Measurements from ENCODE around the gene HOXC12.

HOXC12 gene

GRCh38 chr12:53996240-53997203, 41.8 kb downstream of the HOXC12 start:
- DNase-seq (ENCODE audit: low read depth), result no peak

GRCh38 chr12:53997204-53998109, 42.8 kb downstream of the HOXC12 start:
- DNase-seq (ENCODE audit: low read depth), result no peak

- no peak for DNase-seq (ENCODE audit: low read depth)
Measured at GRCh38 chr12:53998110-53998899, 43.6 kb downstream of the HOXC12 start.

GRCh38 chr12:53998900-53999236, 44.2 kb downstream of the HOXC12 start:
- DNase-seq (ENCODE audit: low read depth), result no peak

- DNase-seq (ENCODE audit: low read depth), result no peak
Measured at GRCh38 chr12:53999559-54000115, 44.9 kb downstream of the HOXC12 start.

GRCh38 chr12:54000116-54001114, 45.7 kb downstream of the HOXC12 start, which contains the start of gene HOXC9:
TSS of gene HOXC9 (plus strand) at chr12:54000161. CDS start at chr12:54000189, 28 bp downstream.
- DNase-seq (ENCODE audit: low read depth), result no peak

GRCh38 chr12:54001283-54002187, 46.8 kb downstream of the HOXC12 start:
- DNase-seq (ENCODE audit: low read depth), result no peak

- DNase-seq (ENCODE audit: low read depth), result no peak
Measured at GRCh38 chr12:54002278-54002914, 47.7 kb downstream of the HOXC12 start.

GRCh38 chr12:54002915-54003389, 48.2 kb downstream of the HOXC12 start:
- no peak for DNase-seq (ENCODE audit: low read depth)

GRCh38 chr12:54003625-54004024, 48.9 kb downstream of the HOXC12 start:
- no peak for DNase-seq (ENCODE audit: low read depth)

- no peak for DNase-seq (ENCODE audit: low read depth)
Measured at GRCh38 chr12:54004063-54004840, 49.5 kb downstream of the HOXC12 start.

- DNase-seq (ENCODE audit: low read depth), result no peak
Measured at GRCh38 chr12:54004841-54005530, 50.3 kb downstream of the HOXC12 start.

GRCh38 chr12:54005531-54005852, 50.8 kb downstream of the HOXC12 start:
- no peak for DNase-seq (ENCODE audit: low read depth)

- peak; percentile 10 for DNase-seq (ENCODE audit: low read depth)
Measured at GRCh38 chr12:54005853-54006558, 51.3 kb downstream of the HOXC12 start.

- DNase-seq (ENCODE audit: low read depth), result no peak
Measured at GRCh38 chr12:54006559-54007220, 52.0 kb downstream of the HOXC12 start.
